HG03558 (cell line): ENCODE results near the gene PLOD1.
"Not testable (repeated sequence)": the region's sequence is repeated elsewhere in the genome, so short reads cannot be mapped to it uniquely, and the experiment has no call there.

ENCODE experiments used
- ATAC-seq: cut with Tn5 transposase; IDR thresholded peaks from one replicate; pipeline ENCODE4 v1.9.1; 2021; ENCODE audit warnings: moderate number of reproducible peaks; ENCODE audit not compliant: unreplicated experiment; ENCODE audit errors: extremely low read depth

PLOD1 gene

GRCh38 chr1:11912000-11912399, 22.5 kb upstream of the PLOD1 start:
- ATAC-seq: no peak

- not testable (repeated sequence) for ATAC-seq
Measured at GRCh38 chr1:11912482-11913216, 21.9 kb upstream of the PLOD1 start.

- no peak for ATAC-seq
Measured at GRCh38 chr1:11913291-11913690, 21.2 kb upstream of the PLOD1 start.

GRCh38 chr1:11914024-11914423, 20.5 kb upstream of the PLOD1 start:
- ATAC-seq: no peak

GRCh38 chr1:11918799-11919519, 15.6 kb upstream of the PLOD1 start:
- ATAC-seq: no peak

GRCh38 chr1:11919621-11920020, 14.9 kb upstream of the PLOD1 start:
- ATAC-seq: no peak

- no peak for ATAC-seq
Measured at GRCh38 chr1:11920239-11920903, 14.1 kb upstream of the PLOD1 start.

- ATAC-seq: no peak
Measured at GRCh38 chr1:11921022-11921421, 13.5 kb upstream of the PLOD1 start.

- no peak for ATAC-seq
Measured at GRCh38 chr1:11923069-11923826, 11.3 kb upstream of the PLOD1 start.

- no peak for ATAC-seq
Measured at GRCh38 chr1:11923827-11924113, 10.7 kb upstream of the PLOD1 start.

- ATAC-seq: no peak
Measured at GRCh38 chr1:11924334-11925195, 10.0 kb upstream of the PLOD1 start.

- ATAC-seq: not testable (repeated sequence)
Measured at GRCh38 chr1:11925196-11925937, 9.2 kb upstream of the PLOD1 start.

GRCh38 chr1:11925938-11926292, 8.6 kb upstream of the PLOD1 start:
- ATAC-seq: peak; percentile 18

- no peak for ATAC-seq
Measured at GRCh38 chr1:11927866-11928592, 6.5 kb upstream of the PLOD1 start.

- no peak for ATAC-seq
Measured at GRCh38 chr1:11929849-11930248, 4.7 kb upstream of the PLOD1 start.

GRCh38 chr1:11930571-11931445, 3.7 kb upstream of the PLOD1 start:
- no peak for ATAC-seq

GRCh38 chr1:11931845-11932244, 2.7 kb upstream of the PLOD1 start:
- no peak for ATAC-seq

- no peak for ATAC-seq
Measured at GRCh38 chr1:11935057-11935412, 518 bp downstream of the PLOD1 start.
